Tibial artery (tissue), 4 donors: ENCODE results near the gene MEIS1.

Source experiments
- DNase-seq, 2 donors: peaks; one replicate each; pipeline ENCODE4 v3.0.0-alpha.2; 2019
- H3K27ac ChIP-seq, 2 donors: fragments of 200-600 bp; sonication (generic) in 1 of 2; 1 replicate in 1 of 2; 2 replicates in 1 of 2; pipeline ENCODE4 v1.5.1; 2018 to 2019; ENCODE audit warnings: mild to moderate bottlenecking in 1 of 2
- H3K27me3 ChIP-seq, 2 donors: fragments of 200-600 bp; sonication (generic) in 1 of 2; one replicate each; pipeline versions ENCODE4 v1.5.1 to v1.6.0; 2016 to 2019
- H3K36me3 ChIP-seq, 3 donors: fragments of 200-600 bp; sonication (generic) in 2 of 3; one replicate each; pipeline ENCODE4 v1.5.1; 2016 to 2019; ENCODE audit warnings: mild to moderate bottlenecking in 2 of 3
- H3K4me1 ChIP-seq, 4 donors: fragments of 200-600 bp; sonication (generic) in 2 of 4; 1 replicate in 3 of 4; 2 replicates in 1 of 4; pipeline ENCODE4 v1.5.1; 2016 to 2019
- H3K4me3 ChIP-seq, 2 donors: fragments of 200-600 bp; sonication (generic) in 1 of 2; 1 replicate in 1 of 2; 2 replicates in 1 of 2; pipeline ENCODE4 v1.5.1; 2018 to 2019; ENCODE audit warnings: mild to moderate bottlenecking in 2 of 2
- H3K9me3 ChIP-seq, 3 donors: fragments of 200-600 bp; sonication (generic) in 1 of 3; one replicate each; pipeline ENCODE4 v1.5.1; 2016 to 2019
- intact Hi-C: fragments of 100-400 bp; cut with DNase I; formaldehyde crosslinking; loops from one replicate; pipeline ENCODE4 v1.15.0; 2023; ENCODE audit warnings: low total_unique reads
- TF ChIP-seq, protein P1 (sequence below), 2 experiments: fragments of 200-600 bp in 1 of 2; fragments of 450-650 bp in 1 of 2; IDR thresholded peaks; one replicate each; pipeline ENCODE4 v1.5.1; 2017 to 2019; ENCODE audit warnings: antibody characterized with exemption in 2 of 2, mild to moderate bottlenecking in 1 of 2, moderate library complexity in 1 of 2

MEIS1 gene

DNA sequence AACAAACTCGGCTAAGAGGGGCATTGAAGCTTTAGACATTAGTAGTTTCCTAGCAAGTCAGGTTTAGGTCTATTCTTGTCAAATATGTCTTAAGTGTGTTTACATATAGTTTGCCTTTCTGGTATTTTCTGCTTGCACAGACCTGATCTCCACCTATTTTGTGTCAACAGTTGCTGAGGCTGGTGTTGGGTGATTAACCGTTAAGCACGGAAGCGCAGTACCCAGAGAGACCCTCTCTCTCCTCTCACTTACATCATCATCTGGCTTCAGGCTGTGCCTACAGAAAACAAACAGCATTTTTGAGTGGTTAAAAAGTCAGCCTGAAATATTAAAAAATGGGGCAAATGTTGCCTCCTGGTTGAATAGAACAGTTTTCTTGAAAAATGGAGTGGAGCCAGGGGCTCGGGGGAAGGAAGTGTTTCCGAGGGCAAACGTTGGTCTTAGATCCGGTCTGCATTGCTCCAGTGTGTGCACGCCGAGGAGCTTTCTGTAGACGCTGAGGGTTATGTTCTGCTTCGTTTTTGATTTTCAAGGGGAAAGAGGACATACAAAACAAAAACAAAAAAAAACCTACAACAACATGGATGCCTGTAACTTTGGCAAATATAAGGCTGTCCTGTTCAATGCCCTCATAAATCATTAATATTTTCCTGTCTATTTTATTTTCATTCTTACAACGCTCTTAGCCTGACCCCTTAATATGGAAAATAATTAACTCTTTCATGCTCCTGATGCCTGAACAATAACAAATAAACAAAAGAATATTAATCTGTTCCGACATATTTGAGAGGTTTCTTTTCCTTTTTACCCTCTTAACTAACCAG lies 120.8 kb downstream of the MEIS1 start:
- peak overlapping the region; percentile 41 to 48 for H3K4me3 ChIP-seq
- peaks cover 0 to 25% (median 15%) of the 10 kb centered on the region in 4 donors for H3K4me1 ChIP-seq
- no peak for DNase-seq
- H3K36me3 ChIP-seq: no peaks in the 10 kb centered on the region
- H3K9me3 ChIP-seq: no peaks in the 10 kb centered on the region
- intact Hi-C loops: no loop called here
- TF ChIP-seq, protein P1, sequence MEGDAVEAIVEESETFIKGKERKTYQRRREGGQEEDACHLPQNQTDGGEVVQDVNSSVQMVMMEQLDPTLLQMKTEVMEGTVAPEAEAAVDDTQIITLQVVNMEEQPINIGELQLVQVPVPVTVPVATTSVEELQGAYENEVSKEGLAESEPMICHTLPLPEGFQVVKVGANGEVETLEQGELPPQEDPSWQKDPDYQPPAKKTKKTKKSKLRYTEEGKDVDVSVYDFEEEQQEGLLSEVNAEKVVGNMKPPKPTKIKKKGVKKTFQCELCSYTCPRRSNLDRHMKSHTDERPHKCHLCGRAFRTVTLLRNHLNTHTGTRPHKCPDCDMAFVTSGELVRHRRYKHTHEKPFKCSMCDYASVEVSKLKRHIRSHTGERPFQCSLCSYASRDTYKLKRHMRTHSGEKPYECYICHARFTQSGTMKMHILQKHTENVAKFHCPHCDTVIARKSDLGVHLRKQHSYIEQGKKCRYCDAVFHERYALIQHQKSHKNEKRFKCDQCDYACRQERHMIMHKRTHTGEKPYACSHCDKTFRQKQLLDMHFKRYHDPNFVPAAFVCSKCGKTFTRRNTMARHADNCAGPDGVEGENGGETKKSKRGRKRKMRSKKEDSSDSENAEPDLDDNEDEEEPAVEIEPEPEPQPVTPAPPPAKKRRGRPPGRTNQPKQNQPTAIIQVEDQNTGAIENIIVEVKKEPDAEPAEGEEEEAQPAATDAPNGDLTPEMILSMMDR (IDR thresholded peaks at IDR 0.05): no peak
- peak overlapping the region; percentile 75 to 76 for H3K27ac ChIP-seq
- no peaks in the 10 kb centered on the region for H3K27me3 ChIP-seq

DNA sequence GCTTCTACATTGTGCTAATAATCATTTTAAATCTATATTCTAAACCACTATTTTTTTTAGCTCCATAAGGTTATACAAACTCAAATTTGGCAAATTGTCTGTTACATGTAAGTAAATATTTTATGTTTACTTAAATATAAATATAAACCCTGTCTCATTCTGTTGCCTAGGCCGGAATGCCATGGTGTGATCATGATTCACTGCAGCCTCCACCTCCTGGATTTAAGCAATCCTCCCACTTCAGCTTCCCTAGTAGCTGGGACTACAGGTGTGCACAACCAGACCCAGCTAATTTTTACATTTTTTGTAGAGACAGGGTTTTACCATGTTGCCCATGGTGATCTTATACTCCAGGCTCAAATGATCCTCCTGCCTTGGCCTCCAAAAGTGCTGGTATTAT lies 124.7 kb downstream of the MEIS1 start:
- H3K36me3 ChIP-seq: no peaks in the 10 kb centered on the region
- no peaks in the 10 kb centered on the region for H3K9me3 ChIP-seq
- no peaks in the 10 kb centered on the region for H3K27me3 ChIP-seq
- TF ChIP-seq, protein P1 (IDR thresholded peaks at IDR 0.05): no peak
- H3K4me3 ChIP-seq: no peak overlapping the region
- DNase-seq: no peak
- H3K27ac ChIP-seq: no peak overlapping the region
- intact Hi-C loops: no loop called here
- peaks cover 0 to 13% (median 9%) of the 10 kb centered on the region in 4 donors for H3K4me1 ChIP-seq

DNA sequence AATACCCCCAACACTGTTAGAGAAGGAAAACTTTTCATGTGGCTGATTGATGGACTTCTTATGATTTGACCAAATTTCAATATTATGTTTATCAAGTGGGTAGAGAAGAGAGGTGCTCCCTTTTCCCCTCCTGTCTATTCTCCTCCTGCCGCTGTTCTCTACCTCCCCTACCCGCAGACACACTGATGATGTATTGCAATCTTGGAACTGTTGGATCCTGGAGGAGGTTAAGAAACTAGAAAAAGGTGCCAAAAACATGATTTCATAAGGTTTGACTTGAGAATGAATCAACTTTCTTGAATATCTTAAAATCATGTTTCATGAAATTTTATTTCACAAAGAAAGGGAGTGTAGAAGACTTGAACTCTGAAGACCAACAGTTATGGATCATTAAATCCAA lies 125.8 kb downstream of the MEIS1 start:
- Histone ChIP-seq H3K27ac (no peak overlapping the region), H3K4me3 (no peak overlapping the region), H3K36me3 (no peaks in the 10 kb centered on the region), H3K4me1 (peaks cover 0 to 21% (median 8%) of the 10 kb centered on the region in 4 donors), H3K27me3 (no peaks in the 10 kb centered on the region), H3K9me3 (no peaks in the 10 kb centered on the region)
- TF ChIP-seq, protein P1 (IDR thresholded peaks at IDR 0.05): no peak
- intact Hi-C loops: no loop called here
- DNase-seq: no peak

DNA sequence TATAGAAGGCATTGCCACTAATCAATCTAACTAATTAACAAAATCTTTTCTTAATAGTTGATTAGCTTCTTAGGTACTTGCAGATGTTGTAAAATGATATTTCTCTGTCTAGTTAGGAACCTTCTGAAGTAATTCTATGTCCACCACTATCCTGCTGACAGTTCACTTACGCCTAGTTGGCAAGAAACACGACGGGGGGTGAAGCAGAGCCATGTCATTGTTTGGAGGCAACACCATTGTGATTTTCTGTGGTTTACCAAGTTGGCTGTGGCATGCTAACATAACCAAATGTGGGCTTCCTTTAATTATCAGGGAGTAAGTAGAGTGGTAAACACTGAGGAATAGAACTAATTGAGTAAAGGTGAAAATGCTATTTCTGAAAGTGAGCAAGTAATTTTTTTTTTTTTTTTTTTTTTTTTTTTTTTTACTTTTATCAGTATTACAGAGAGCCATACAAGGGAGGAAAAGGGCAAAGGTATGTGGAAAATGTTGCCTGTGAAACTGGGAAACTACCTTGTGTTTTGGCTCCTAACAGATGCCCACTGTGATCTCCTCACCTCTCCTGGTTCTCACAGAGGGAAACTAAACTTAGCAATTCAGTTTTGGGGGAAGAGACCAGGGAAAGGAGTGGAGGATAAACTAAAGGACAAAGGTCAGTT lies 126.8 kb downstream of the MEIS1 start:
- H3K27ac ChIP-seq: no peak overlapping the region
- intact Hi-C loops: no loop called here

DNA sequence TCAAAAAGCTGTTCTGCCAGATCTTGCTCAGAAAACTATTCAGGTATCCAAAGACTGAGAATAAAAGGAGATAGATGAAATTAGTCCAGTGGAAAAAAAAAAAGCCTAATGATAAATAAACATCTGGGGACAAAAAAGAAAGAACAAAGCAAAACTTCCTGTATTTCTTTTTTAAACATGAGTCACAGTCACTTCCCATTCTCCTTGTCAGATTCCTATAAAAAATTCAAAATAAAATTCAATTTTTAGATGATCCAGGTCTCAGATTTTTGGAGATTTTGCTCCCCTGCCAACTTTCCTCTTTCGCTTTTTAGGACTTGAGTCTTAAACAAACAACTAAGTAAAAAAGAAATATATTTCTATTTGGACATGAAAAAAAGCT lies 127.4 kb downstream of the MEIS1 start:
- Histone ChIP-seq H3K27me3 (no peaks in the 10 kb centered on the region), H3K4me1 (peaks cover 0 to 12% (median 2%) of the 10 kb centered on the region in 4 donors)
- intact Hi-C loops: no loop called here

More for the DNA sequence above, 126.8 kb downstream of the MEIS1 start:
- H3K4me1 ChIP-seq: peaks cover 0 to 12% (median 3%) of the 10 kb centered on the region in 4 donors
- no peaks in the 10 kb centered on the region for H3K36me3 ChIP-seq
- TF ChIP-seq, protein P1 (IDR thresholded peaks at IDR 0.05): no peak
- no peaks in the 10 kb centered on the region for H3K27me3 ChIP-seq
- DNase-seq: no peak
- no peaks in the 10 kb centered on the region for H3K9me3 ChIP-seq
- no peak overlapping the region for H3K4me3 ChIP-seq

More for the DNA sequence above, 127.4 kb downstream of the MEIS1 start:
- Histone ChIP-seq H3K9me3 (no peaks in the 10 kb centered on the region), H3K4me3 (no peak overlapping the region), H3K36me3 (no peaks in the 10 kb centered on the region), H3K27ac (no peak overlapping the region)
- DNase-seq: no peak
- TF ChIP-seq, protein P1 (IDR thresholded peaks at IDR 0.05): no peak
